EL (cell line): Measurements from ENCODE around the gene CLDN18.

ENCODE experiments used
- DNase-seq: peaks from one replicate; pipeline ENCODE4 v3.0.0-alpha.2; 2016

The CLDN18 gene

DNA sequence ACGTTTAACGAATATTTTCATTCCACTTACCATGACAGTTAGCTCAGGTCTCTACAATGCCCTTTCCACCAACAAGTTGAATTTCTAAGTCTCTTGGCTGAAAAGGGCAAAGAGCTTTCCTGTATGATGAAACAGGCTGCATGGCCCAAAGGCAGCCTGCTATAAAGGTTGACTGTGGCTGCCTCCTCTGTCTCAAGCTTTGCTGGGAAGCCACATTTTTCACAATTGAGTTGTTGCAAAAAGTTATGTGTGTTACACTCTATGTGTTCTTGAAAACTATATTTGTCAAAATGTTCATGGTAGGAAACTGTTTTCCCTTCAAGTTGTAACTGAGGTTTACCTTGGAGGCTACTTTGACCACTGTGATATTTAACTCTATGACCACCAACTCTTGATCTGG is 56.0 kb downstream of the CLDN18 start:
- DNase-seq, result no peak

GRCh38 chr3:138066383-138066782 is 56.4 kb downstream of the CLDN18 start:
- no peak for DNase-seq

DNA sequence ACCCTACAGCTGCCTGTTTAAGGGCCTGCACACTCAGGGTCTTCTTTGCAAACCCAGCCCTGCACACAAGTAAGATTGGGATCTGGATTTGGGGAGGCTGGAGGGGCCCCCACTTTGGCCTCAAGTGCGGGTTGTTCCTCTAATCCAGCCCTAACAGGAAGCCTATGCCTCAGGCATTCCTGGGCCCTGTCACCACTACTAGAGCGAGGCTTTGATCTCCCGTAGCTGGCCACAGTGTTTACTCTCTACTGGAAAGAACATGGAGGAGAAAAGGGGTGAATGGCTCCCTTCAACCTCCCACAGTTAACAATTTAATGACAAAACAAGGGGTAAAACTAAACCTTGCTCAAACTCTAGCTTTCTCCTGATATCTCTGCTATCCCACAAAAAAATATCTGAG is 57.0 kb downstream of the CLDN18 start:
- no peak for DNase-seq

DNA sequence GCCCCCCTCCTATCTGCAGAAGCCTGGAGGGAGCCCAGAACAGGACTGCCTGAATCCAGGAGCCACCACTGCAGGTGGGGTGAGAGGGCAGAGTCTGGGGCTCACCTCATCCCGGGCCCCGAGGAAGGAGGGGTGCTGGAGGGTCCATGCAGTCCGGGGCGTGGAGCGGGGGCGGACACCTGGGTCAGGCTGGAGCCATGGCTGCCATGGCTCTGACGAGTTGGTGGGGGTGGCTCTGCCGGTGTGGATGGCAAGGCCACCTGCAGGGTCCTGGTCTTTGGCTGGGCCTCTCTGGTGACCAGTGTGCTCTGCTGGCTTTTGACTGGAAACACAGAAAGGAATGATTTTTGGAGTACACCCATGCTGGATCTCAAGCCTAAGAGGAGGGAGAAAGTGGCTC is 58.1 kb downstream of the CLDN18 start:
- no peak for DNase-seq

- DNase-seq, result peak; percentile 73
These were observed 58.7 kb downstream of the CLDN18 start for GRCh38 chr3:138068579-138069174.

DNA sequence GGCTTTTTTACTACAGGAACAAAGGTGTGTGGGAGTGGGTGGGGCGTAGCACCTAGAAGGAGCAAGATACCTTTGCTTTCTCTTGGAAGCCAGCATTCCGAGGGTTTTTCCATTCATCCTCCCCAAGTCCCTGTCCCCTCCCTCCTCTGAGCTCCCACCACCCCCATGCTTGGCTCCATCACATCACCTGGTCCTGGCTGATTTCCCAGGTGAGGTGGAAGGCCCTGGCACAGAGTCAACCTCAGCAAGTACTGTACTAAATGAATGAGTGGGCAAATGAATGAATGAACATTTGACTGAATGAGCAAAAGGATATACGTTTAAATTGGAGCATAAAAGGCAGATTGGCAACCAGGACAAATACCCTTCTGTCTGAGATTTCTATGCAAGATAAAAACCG is 60.0 kb downstream of the CLDN18 start:
- DNase-seq, result no peak

GRCh38 chr3:138072796-138073195 is 62.8 kb downstream of the CLDN18 start:
- no peak for DNase-seq

- peak; percentile 33 for DNase-seq
These were observed 68.1 kb downstream of the CLDN18 start for GRCh38 chr3:138078096-138078495.

- peak; percentile 96 for DNase-seq
These were observed 69.0 kb downstream of the CLDN18 start for GRCh38 chr3:138078901-138079344.

DNA sequence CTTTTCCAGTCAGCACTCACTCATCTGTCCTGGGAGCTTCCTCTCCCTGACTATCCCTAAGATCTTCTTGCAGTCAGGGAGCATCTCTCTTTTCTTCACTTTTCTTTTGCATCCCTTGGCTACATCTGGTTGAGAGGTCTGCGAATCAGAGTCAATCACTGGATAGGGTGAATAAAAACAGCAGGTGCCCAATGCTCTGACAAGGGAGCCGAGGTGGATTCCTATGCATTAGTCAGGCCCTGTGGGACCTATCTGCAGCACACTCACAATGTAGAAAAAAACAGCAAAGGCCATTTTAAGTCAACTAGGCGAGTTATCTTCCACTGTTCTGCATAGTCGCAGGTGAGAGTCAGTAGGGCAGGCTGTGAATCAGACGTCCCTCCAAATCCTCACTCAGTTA is 69.9 kb downstream of the CLDN18 start:
- DNase-seq, result no peak

GRCh38 chr3:138081371-138082084 is 71.6 kb downstream of the CLDN18 start:
- DNase-seq, result peak; percentile 77

DNA sequence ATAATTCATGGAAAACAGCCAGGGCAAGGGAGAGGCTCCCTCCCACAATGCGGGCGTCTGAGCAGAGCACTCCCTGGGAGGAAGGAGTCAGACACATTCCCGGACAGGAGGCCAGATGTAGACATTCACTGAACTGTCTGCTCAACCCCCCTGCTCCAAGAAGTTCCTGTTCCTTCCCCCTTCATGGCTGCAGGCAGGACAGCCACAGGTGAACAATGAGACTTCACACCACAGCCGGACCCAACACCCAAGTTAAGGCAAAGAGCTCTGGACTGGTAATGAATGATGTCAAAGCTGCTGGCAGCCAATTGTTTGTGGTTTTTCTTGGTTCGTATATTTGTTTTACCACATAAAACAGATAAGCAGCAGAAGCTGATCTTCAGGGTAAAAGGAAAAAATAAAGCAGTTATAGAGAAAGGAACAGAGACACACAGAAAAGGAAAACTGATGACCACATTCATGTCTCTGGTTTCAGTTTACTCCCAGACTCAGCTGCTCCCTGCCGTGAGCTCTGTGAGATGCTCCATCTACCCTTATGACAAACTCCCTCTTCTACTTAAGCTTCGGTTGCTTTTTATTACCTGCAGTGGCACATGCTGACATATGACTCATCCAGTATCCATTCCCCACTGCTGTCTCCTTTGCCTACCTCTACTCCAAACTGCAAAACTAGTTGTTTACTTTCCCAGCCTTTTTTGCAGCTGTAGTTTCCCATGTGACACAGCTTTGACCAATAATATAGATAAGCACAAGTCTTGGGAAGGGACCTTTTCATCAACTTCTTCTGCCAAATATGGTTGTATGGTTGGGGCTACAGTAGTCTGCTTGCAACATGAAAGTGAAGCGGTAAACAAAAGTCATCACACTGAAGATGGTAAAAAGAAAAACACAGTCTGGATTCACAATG is 72.4 kb downstream of the CLDN18 start:
- DNase-seq, result peak; percentile 78

DNA sequence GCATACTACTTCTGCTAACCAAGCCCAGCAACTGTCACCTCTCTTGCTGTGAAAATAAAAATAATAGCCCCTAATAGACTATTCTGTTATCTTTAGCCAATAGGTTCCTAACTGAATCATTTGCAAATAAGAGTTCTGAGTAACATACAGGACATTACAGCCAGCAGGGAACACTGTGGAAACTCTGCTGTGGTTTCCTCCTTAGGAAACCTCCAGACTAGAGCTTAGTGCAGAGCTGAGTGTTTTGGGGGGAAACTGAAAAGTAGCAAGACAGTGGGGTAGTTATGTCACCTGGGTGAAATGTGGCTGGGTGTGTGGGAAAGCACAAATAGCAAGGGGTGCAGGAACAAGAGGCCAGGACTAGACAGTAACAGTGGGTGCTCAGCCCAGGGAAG is 73.0 kb downstream of the CLDN18 start:
- DNase-seq, result no peak
